H9 (cell line): ENCODE results near the gene TPT1. TPM values are rescaled to one million over a fixed set of nuclear protein-coding genes. Genes with fewer than 3 reads are reported as not detected.

ENCODE experiments used
- DNase-seq: peaks from one replicate; pipeline ENCODE4 v3.0.0-alpha.2; 2017
- H2AFZ ChIP-seq: one replicate; pipeline ENCODE4 v1.6.1; 2013; ENCODE audit warnings: mild to moderate bottlenecking, low read length, control low read depth, moderate library complexity
- H2AK5ac ChIP-seq: 2 replicates; pipeline ENCODE4 v1.6.1; 2013; ENCODE audit warnings: low read length, control low read depth, mixed read lengths; ENCODE audit not compliant: insufficient read length
- H2BK120ac ChIP-seq: one replicate; pipeline ENCODE4 v1.6.1; 2013; ENCODE audit warnings: low read depth, mild to moderate bottlenecking, low read length, control low read depth, inconsistent platforms; ENCODE audit not compliant: poor library complexity, severe bottlenecking
- H2BK12ac ChIP-seq: 2 replicates; pipeline ENCODE4 v1.6.1; 2013; ENCODE audit warnings: low read length, control low read depth, mixed read lengths, low read depth; ENCODE audit not compliant: insufficient read length
- H2BK15ac ChIP-seq: 2 replicates; pipeline ENCODE4 v1.6.1; 2013; ENCODE audit warnings: low read depth, low read length, control low read depth
- H2BK20ac ChIP-seq: one replicate; pipeline ENCODE4 v1.6.1; 2013; ENCODE audit warnings: low read depth, mild to moderate bottlenecking, low read length, control low read depth, inconsistent platforms; ENCODE audit not compliant: poor library complexity, severe bottlenecking
- H2BK5ac ChIP-seq: 2 replicates; pipeline ENCODE4 v1.6.1; 2013; ENCODE audit warnings: low read length, control low read depth, mixed read lengths; ENCODE audit not compliant: insufficient read length
- H3K14ac ChIP-seq: 2 replicates; pipeline ENCODE4 v1.6.1; 2013; ENCODE audit warnings: low read length, control low read depth; ENCODE audit not compliant: insufficient read depth
- H3K18ac ChIP-seq: 2 replicates; pipeline ENCODE4 v1.6.1; 2013; ENCODE audit warnings: low read depth, mild to moderate bottlenecking, mixed read lengths, low read length, control low read depth; ENCODE audit not compliant: insufficient read length
- H3K23ac ChIP-seq: 2 replicates; pipeline ENCODE4 v1.6.1; 2013; ENCODE audit warnings: low read length, control low read depth, mixed read lengths, low read depth; ENCODE audit not compliant: insufficient read length
- H3K23me2 ChIP-seq: 2 replicates; pipeline ENCODE4 v1.6.1; 2013; ENCODE audit warnings: low read depth, mild to moderate bottlenecking, mixed read lengths, low read length, control low read depth; ENCODE audit not compliant: insufficient read length, poor library complexity, severe bottlenecking
- H3K27ac ChIP-seq: 2 replicates; pipeline ENCODE4 v1.5.1; 2013; ENCODE audit warnings: low read length, control low read depth, mixed read lengths, low read depth; ENCODE audit not compliant: insufficient read length
- H3K27me3 ChIP-seq: 2 replicates; pipeline ENCODE4 v1.6.1; 2013; ENCODE audit warnings: low read length, control low read depth, inconsistent platforms; ENCODE audit not compliant: insufficient read depth
- H3K4ac ChIP-seq: 2 replicates; pipeline ENCODE4 v1.6.1; 2013; ENCODE audit warnings: low read depth, mild to moderate bottlenecking, control low read depth, inconsistent platforms, low read length, moderate library complexity
- H3K4me1 ChIP-seq: 2 replicates; pipeline ENCODE4 v1.6.1; 2013; ENCODE audit warnings: low read length, control low read depth, inconsistent platforms; ENCODE audit not compliant: insufficient read depth
- H3K4me2 ChIP-seq: 2 replicates; pipeline ENCODE4 v1.6.1; 2013; ENCODE audit warnings: low read length, control low read depth, mixed read lengths; ENCODE audit not compliant: insufficient read length, insufficient read depth
- H3K56ac ChIP-seq: 2 replicates; pipeline ENCODE4 v1.6.1; 2013; ENCODE audit warnings: low read depth, mild to moderate bottlenecking, mixed read lengths, low read length, control low read depth; ENCODE audit not compliant: insufficient read length
- H3K79me1 ChIP-seq: 2 replicates; pipeline ENCODE4 v1.6.1; 2013; ENCODE audit warnings: low read depth, mild to moderate bottlenecking, moderate library complexity, low read length, control low read depth, inconsistent platforms; ENCODE audit not compliant: insufficient read depth, poor library complexity, severe bottlenecking
- H3K79me2 ChIP-seq: 2 replicates; pipeline ENCODE4 v1.6.1; 2013; ENCODE audit warnings: low read length, control low read depth, inconsistent platforms; ENCODE audit not compliant: insufficient read depth
- H3K9ac ChIP-seq: 2 replicates; pipeline ENCODE4 v1.6.1; 2013; ENCODE audit warnings: low read length, control low read depth, mixed read lengths; ENCODE audit not compliant: insufficient read length; ENCODE audit errors: extremely low read depth
- H3K9me3 ChIP-seq: one replicate; pipeline ENCODE4 v1.6.1; 2013; ENCODE audit warnings: low read depth, low read length, inconsistent platforms; ENCODE audit not compliant: control insufficient read depth
- H3T11ph ChIP-seq: one replicate; pipeline ENCODE4 v1.6.1; 2013; ENCODE audit warnings: mild to moderate bottlenecking, low read length, control low read depth, inconsistent platforms
- H4K20me1 ChIP-seq: one replicate; pipeline ENCODE4 v1.6.1; 2013; ENCODE audit not compliant: control insufficient read depth, insufficient read length, insufficient read depth
- H4K5ac ChIP-seq: 2 replicates; pipeline ENCODE4 v1.6.1; 2013; ENCODE audit warnings: low read depth, mild to moderate bottlenecking, mixed read lengths, low read length, control low read depth; ENCODE audit not compliant: insufficient read length
- H4K8ac ChIP-seq: replicated peaks from 2 replicates; pipeline ENCODE4 v1.6.1; 2013; ENCODE audit warnings: low read length, control low read depth, mixed read lengths, low read depth; ENCODE audit not compliant: insufficient read length
- H4K91ac ChIP-seq: 2 replicates; pipeline ENCODE4 v1.6.1; 2013; ENCODE audit warnings: low read depth, mild to moderate bottlenecking, moderate library complexity, mixed read lengths, low read length, control low read depth; ENCODE audit not compliant: insufficient read length
- H3K27ac Mint-ChIP-seq, 3 experiments: 2 replicates in 2 of 3; 3 replicates in 1 of 3; pipeline ENCODE4 v1.8.0; 2020 to 2021; ENCODE audit warnings: mixed read lengths in 3 of 3, mild to moderate bottlenecking in 1 of 3, moderate library complexity in 1 of 3
- H3K27me3 Mint-ChIP-seq: 2 replicates; pipeline ENCODE4 v1.8.0; 2021; ENCODE audit warnings: low read depth, mild to moderate bottlenecking, moderate library complexity, mixed read lengths
- H3K36me3 Mint-ChIP-seq, 3 experiments: 2 replicates in 2 of 3; 3 replicates in 1 of 3; pipeline ENCODE4 v1.8.0; 2020 to 2021; ENCODE audit warnings: low read depth in 3 of 3, mixed read lengths in 3 of 3; ENCODE audit not compliant: insufficient read depth in 1 of 3
- H3K4me1 Mint-ChIP-seq, 2 experiments: 2 replicates each; pipeline ENCODE4 v1.8.0; 2020; ENCODE audit warnings: mixed read lengths in 2 of 2
- H3K4me3 Mint-ChIP-seq, 2 experiments: 2 replicates in 1 of 2; 3 replicates in 1 of 2; pipeline ENCODE4 v1.8.0; 2020 to 2021; ENCODE audit warnings: mild to moderate bottlenecking in 2 of 2, mixed read lengths in 2 of 2, moderate library complexity in 1 of 2
- H3K9me3 Mint-ChIP-seq, 2 experiments: 2 replicates in 1 of 2; 3 replicates in 1 of 2; pipeline ENCODE4 v1.8.0; 2020; ENCODE audit warnings: mild to moderate bottlenecking in 2 of 2, mixed read lengths in 2 of 2, moderate library complexity in 1 of 2
- WGBS: extraction: QIAGEN DNeasy Blood & Tissue Kit; methylation state at CpG from one replicate; pipeline ENCODE4 v1.1.7; 2013; ENCODE audit warnings: missing lambda C conversion rate, low lambda C conversion rate, mixed read lengths; ENCODE audit not compliant: insufficient read length; ENCODE audit errors: extremely low coverage; 5-methylcytosine and 5-hydroxymethylcytosine counted together
- total RNA-seq: library from RNA; stranded (reverse); gene quantifications from 2 replicates; pipeline ENCODE4 v1.2.1, GENCODE V29; 2021
- TF ChIP-seq, protein P1 (sequence below): fragments of 200-600 bp; sonication (generic); conservative IDR thresholded peaks from 3 replicates; pipeline ENCODE4 v1.8.0; 2021; ENCODE audit warnings: antibody characterized with exemption, mild to moderate bottlenecking

TPT1 gene
- total RNA-seq, 1 experiment from 2014 or later, result 2,205 TPM

- DNase-seq, result no peak
- WGBS, result no CpG with 5 or more reads among the region's 5 CpGs
- Mint-ChIP-seq H3K9me3 (no peaks in the 10 kb centered on the region), H3K36me3 (peaks cover 10 to 32% (median 24%) of the 10 kb centered on the region in 3 experiments; a peak in 6 of 7 replicates), H3K27me3 (no peaks in the 10 kb centered on the region), H3K4me3 (no peak overlapping the region), H3K27ac (no peak overlapping the region), H3K4me1 (no peaks in the 10 kb centered on the region)
- TF ChIP-seq, protein P1, sequence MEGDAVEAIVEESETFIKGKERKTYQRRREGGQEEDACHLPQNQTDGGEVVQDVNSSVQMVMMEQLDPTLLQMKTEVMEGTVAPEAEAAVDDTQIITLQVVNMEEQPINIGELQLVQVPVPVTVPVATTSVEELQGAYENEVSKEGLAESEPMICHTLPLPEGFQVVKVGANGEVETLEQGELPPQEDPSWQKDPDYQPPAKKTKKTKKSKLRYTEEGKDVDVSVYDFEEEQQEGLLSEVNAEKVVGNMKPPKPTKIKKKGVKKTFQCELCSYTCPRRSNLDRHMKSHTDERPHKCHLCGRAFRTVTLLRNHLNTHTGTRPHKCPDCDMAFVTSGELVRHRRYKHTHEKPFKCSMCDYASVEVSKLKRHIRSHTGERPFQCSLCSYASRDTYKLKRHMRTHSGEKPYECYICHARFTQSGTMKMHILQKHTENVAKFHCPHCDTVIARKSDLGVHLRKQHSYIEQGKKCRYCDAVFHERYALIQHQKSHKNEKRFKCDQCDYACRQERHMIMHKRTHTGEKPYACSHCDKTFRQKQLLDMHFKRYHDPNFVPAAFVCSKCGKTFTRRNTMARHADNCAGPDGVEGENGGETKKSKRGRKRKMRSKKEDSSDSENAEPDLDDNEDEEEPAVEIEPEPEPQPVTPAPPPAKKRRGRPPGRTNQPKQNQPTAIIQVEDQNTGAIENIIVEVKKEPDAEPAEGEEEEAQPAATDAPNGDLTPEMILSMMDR, result no peak
- H4K8ac ChIP-seq, result no peak overlapping the region
- H3K14ac ChIP-seq, result no peak overlapping the region
- no peak overlapping the region for H2AK5ac ChIP-seq
- no peaks in the 10 kb centered on the region for H3K79me1 ChIP-seq
- no peak overlapping the region for H3K4ac ChIP-seq
- H2BK20ac ChIP-seq, result no peak overlapping the region
- H4K91ac ChIP-seq, result no peak overlapping the region
- no peak overlapping the region for H2BK120ac ChIP-seq
- H3K27ac ChIP-seq, result no peak overlapping the region
- no peaks in the 10 kb centered on the region for H3K9me3 ChIP-seq
- no peak overlapping the region for H4K5ac ChIP-seq
- H2AFZ ChIP-seq, result no peak overlapping the region
- no peak overlapping the region for H2BK12ac ChIP-seq
- H2BK15ac ChIP-seq, result no peak overlapping the region
- H3K27me3 ChIP-seq, result no peaks in the 10 kb centered on the region
- H3K4me1 ChIP-seq, result no peaks in the 10 kb centered on the region
- H3K23ac ChIP-seq, result no peak overlapping the region
- H2BK5ac ChIP-seq, result no peak overlapping the region
- no peaks in the 10 kb centered on the region for H3K79me2 ChIP-seq
- H3T11ph ChIP-seq, result no peak overlapping the region
- H3K9ac ChIP-seq, result no peak overlapping the region
- no peak overlapping the region for H3K4me2 ChIP-seq
- no peak overlapping the region for H3K56ac ChIP-seq
- no peak overlapping the region for H3K18ac ChIP-seq
- no peaks in the 10 kb centered on the region for H3K23me2 ChIP-seq
- H4K20me1 ChIP-seq, result no peaks in the 10 kb centered on the region
These were observed 44.3 kb upstream of the TPT1 start for GRCh38 chr13:45385320-45385719.
